GM21786 (cell line): Measurements from ENCODE around the gene OR52E5.

ENCODE experiments used
- ATAC-seq: cut with Tn5 transposase; IDR thresholded peaks from one replicate; pipeline ENCODE4 v1.9.1; 2021; ENCODE audit not compliant: unreplicated experiment

Gene OR52E5

DNA sequence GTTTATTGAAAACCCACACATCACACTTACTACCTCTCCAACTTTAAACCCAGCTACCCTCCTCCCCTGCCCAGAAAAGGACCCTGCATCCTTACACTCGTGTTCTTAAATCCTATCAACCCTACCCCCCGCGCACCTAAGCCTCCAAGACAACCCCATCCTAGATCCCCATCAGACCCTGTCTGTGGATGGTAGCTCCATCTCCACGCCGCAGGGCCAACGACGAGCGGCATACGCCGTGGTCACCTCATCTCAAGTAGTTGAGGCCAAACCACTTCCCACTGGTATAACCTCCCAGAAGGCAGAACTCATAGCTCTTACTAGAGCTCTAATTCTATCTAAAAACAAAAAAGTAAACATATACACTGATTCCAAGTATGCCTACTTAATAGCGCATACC lies 39.7 kb downstream of the OR52E5 start:
- no peak for ATAC-seq

DNA sequence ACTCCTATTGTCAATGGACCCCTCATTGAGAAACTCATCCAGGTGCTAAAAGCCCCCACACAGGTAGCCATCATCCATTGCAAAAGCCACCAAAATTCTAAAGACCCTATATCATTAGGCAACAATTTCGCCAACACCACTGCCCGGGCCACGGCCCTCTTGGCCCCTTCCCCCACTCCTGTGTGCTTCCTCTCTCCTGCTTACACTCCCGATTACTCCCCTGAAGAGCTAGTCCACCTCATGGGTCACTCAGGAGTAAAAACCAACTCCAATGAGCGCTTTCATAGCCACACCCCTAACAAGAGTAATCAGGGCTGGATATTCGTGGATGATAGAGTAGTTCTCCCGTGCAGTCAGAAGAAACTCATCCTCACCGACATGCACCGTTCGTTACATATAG lies 40.1 kb downstream of the OR52E5 start:
- no peak for ATAC-seq

DNA sequence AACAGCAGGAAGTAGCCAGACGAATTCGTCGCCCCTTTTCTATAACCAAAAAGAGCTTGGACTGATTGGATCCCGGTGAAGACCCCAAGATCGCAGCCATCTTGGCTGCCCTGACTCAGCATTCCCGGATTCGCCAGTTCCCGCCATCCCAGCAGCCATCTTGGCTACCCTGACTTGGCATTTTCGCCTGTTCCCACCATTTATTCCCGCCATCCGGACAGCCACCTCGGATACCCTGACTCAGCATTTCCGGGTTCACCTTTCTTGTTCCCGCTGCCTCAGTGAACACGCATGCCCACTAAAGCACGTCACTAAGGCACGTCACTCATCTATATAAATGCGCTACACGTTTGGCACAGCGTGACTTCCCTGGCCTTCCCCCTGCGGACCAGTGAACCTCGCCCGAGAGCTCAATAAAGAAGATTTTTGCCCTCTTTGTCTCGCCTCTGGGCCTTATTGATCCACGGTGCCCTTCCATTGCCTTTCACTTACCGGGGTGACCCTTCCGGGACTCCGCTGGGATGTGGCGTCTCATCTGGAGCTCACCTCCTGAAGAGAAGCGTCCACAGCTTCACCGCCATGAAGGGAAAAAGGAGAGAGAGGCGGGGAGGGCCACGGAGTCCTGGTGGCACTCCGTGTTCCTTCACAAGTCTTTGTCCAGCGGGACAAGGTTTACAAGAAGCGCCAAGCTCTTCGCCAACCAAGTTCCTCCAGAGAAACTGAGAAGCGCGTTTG lies 45.0 kb downstream of the OR52E5 start:
- ATAC-seq: no peak

DNA sequence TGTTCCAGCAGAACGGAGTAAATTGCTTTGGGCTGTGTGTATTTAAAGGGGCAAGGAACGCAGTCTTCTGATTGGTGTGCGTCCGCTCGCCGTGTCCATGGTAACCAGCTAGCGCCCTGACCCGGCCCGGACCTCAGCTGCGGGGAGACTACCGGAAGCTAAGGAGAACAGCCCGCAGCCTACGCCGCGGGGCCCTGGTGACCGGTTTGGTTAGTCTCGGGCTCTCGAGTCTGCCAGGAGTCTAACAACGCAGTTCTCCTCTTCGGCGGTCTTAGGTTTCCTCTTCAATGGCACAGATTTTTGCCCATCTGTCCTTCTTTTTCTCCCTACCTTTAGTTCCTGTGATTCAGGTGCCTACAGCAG lies 45.6 kb downstream of the OR52E5 start:
- no peak for ATAC-seq

DNA sequence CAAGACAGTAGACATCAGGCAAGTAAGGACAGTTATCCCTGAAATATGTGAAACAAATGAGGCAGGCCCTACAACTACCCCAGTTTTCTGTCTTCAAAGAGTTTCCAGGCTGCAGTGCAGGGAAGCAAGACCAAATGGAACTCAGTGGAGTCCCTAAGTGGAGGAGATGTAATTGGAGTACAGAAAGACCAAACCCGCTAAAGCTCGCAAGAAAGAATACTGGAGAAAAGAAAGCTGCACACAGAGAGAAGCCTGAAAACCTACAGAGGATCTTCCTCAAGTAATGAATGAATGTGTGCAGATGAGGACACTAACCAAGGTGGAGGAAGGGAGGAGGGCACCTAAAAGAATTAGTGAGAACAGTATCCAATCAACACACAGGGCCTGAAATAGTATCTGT lies 47.7 kb downstream of the OR52E5 start:
- ATAC-seq: no peak

DNA sequence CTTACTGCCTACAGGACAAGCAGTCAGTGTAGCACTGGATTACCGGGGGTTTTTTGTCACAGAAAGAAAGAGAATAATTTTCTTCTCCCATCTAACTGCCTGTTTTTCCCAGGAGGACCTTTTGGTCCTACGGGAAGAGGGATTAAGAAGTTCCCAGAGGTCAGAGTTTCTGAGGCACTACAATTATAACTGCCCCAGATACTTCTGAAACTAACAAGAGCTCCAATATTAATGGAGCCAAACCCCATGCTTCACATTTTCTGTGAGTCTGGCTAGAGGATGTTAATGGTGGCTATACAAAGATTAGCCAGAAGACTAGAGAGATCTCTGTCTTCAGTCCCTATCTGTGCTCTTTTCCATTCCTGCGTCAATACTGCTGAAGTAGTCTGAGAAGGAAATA lies 48.9 kb downstream of the OR52E5 start, which contains the start of gene OR56A3:
TSS of gene OR56A3 (plus strand) at position 301 of the 400 bp plus-strand sequence. CDS start 5,096 bp downstream, outside the sequence.
- no peak for ATAC-seq
